Panc1 (cell line): ENCODE results near the gene TMEM108. TPM values are rescaled to one million over a fixed set of nuclear protein-coding genes. Genes with fewer than 3 reads are reported as not detected.

Experiments
- ATAC-seq: fragments of 200-7000 bp; cut with Tn5 transposase; 2 replicates; pipeline ENCODE4 v1.9.1; 2020; ENCODE audit warnings: mild to moderate bottlenecking, moderate library complexity
- BruUV-seq: library from RNA; stranded (reverse); fragments of 400-500 nt; replicated peaks from 2 replicates; lab custom pipeline; 2021; lab: Mats Ljungman, UMichigan
- CTCF ChIA-PET: fragments of 300-600 bp; sonication (Branson Sonifier 250); formaldehyde crosslinking; loops from one replicate; lab custom pipeline; 2022; ENCODE audit warnings: antibody characterized with exemption; lab: Charles Lee
- POLR2A ChIA-PET: fragments of 300-600 bp; sonication (Branson Sonifier 250); formaldehyde crosslinking; loops from one replicate; lab custom pipeline; 2022; ENCODE audit warnings: antibody characterized with exemption; lab: Charles Lee
- DNase-seq: peaks from one replicate; pipeline ENCODE4 v3.0.0-alpha.2; 2010; ENCODE audit warnings: low read depth, low spot score
- H3K27ac ChIP-seq: 2 replicates; pipeline ENCODE4 v1.5.1; 2011; ENCODE audit warnings: mild to moderate bottlenecking, low read length, inconsistent platforms
- H3K27me3 ChIP-seq: fragments of 200-500 bp; sonication (Bioruptor generic); 2 replicates; pipeline ENCODE4 v1.6.0; 2014; ENCODE audit warnings: low read length, inconsistent platforms; ENCODE audit not compliant: control insufficient read depth, insufficient read depth
- H3K36me3 ChIP-seq: fragments of 200-500 bp; sonication (Bioruptor generic); 2 replicates; pipeline ENCODE4 v1.5.1; 2014; ENCODE audit warnings: inconsistent platforms, mild to moderate bottlenecking, low read length, moderate library complexity; ENCODE audit not compliant: control insufficient read depth, insufficient read depth
- H3K4me1 ChIP-seq: 2 replicates; pipeline ENCODE4 v1.5.1; 2011; ENCODE audit warnings: inconsistent platforms, mild to moderate bottlenecking, low read length, moderate library complexity; ENCODE audit not compliant: control insufficient read depth, insufficient read depth
- H3K4me3 ChIP-seq, 2 experiments: 2 replicates each; pipeline ENCODE4 v1.5.1; 2011 to 2012; ENCODE audit warnings: low read depth in 2 of 2, low read length in 2 of 2, mild to moderate bottlenecking in 2 of 2, inconsistent platforms in 1 of 2, moderate library complexity in 1 of 2
- H3K9me3 ChIP-seq: fragments of 200-500 bp; sonication (Bioruptor generic); 2 replicates; pipeline ENCODE4 v1.5.1; 2014; ENCODE audit warnings: low read depth, mild to moderate bottlenecking, inconsistent platforms, low read length, moderate library complexity; ENCODE audit not compliant: control insufficient read depth, insufficient read depth
- CTCF ChIP-seq: fragments of 450-650 bp; IDR thresholded peaks from 2 replicates; pipeline ENCODE4 v1.5.1; 2017; ENCODE audit warnings: mild to moderate bottlenecking
- POLR2AphosphoS5 ChIP-seq: IDR thresholded peaks from 2 replicates; pipeline ENCODE4 v1.6.1; 2012; ENCODE audit warnings: mild to moderate bottlenecking, low read depth, low read length, moderate library complexity
- SIN3A ChIP-seq: IDR thresholded peaks from 2 replicates; pipeline ENCODE4 v1.6.1; 2012; ENCODE audit warnings: low read depth, mild to moderate bottlenecking, low read length, moderate library complexity, borderline replicate concordance; ENCODE audit not compliant: insufficient read depth
- TCF7L2 ChIP-seq: IDR thresholded peaks from 2 replicates; pipeline ENCODE4 v1.6.1; 2011; ENCODE audit warnings: mild to moderate bottlenecking, low read depth, low read length, inconsistent platforms
- in situ Hi-C: cut with HindIII; loops from 2 replicates; pipeline ENCODE4 v1.10.0; 2016; ENCODE audit warnings: low sequenced_read_pairs, low pct_unique_long_range_greater_than_20kb
- intact Hi-C: fragments of 100-400 bp; cut with micrococcal nuclease; formaldehyde crosslinking; loops from one replicate; pipeline ENCODE4 v1.10.0; 2022; ENCODE audit not compliant: unreplicated experiment
- total RNA-seq: library from RNA; stranded (reverse); gene quantifications from one replicate; pipeline ENCODE4 v1.2.1, GENCODE V29; 2021; ENCODE audit not compliant: unreplicated experiment
- TF ChIP-seq, protein P1 (sequence below), 2 experiments: IDR thresholded peaks; 2 replicates each; pipeline ENCODE4 v1.6.1; 2011 to 2012; ENCODE audit warnings: low read depth in 2 of 2, control low read depth in 1 of 2, low read length in 1 of 2, mild to moderate bottlenecking in 1 of 2, moderate library complexity in 1 of 2; ENCODE audit not compliant: insufficient read depth in 1 of 2

TMEM108 gene
- total RNA-seq, 1 experiment from 2014 or later = 0.41 TPM

DNA sequence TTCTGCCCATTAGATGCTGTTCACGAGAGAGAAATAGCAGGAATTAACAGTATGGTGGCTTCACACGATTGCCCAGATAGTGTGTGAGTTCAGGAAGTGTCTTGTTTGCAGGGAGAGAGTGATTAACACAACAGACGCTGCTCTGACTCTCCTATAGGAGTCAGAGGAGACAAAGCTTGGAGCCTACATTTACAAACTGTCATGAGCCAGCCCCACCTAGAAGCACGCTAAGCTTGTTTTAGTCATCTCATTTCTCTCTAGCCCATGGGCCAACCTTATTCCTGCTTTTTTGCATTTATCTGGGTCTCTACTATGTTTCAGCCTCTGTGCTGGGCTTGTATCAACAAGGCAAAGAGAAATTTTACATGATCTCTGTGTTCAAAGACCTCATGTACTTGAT is 233.3 kb downstream of the TMEM108 start:
- ChIA-PET CTCF (no interaction called here), POLR2A (no interaction called here)
- no peak for DNase-seq
- no peaks in the 10 kb centered on the region for H3K36me3 ChIP-seq
- in situ Hi-C loops (no loop called here), intact Hi-C loops (no loop called here)
- H3K4me1 ChIP-seq = no peaks in the 10 kb centered on the region
- ATAC-seq = no peak
- no TSS peak for BruUV-seq
- H3K27ac ChIP-seq = no peak overlapping the region
- H3K4me3 ChIP-seq = no peak overlapping the region
- TF ChIP-seq, protein P1, sequence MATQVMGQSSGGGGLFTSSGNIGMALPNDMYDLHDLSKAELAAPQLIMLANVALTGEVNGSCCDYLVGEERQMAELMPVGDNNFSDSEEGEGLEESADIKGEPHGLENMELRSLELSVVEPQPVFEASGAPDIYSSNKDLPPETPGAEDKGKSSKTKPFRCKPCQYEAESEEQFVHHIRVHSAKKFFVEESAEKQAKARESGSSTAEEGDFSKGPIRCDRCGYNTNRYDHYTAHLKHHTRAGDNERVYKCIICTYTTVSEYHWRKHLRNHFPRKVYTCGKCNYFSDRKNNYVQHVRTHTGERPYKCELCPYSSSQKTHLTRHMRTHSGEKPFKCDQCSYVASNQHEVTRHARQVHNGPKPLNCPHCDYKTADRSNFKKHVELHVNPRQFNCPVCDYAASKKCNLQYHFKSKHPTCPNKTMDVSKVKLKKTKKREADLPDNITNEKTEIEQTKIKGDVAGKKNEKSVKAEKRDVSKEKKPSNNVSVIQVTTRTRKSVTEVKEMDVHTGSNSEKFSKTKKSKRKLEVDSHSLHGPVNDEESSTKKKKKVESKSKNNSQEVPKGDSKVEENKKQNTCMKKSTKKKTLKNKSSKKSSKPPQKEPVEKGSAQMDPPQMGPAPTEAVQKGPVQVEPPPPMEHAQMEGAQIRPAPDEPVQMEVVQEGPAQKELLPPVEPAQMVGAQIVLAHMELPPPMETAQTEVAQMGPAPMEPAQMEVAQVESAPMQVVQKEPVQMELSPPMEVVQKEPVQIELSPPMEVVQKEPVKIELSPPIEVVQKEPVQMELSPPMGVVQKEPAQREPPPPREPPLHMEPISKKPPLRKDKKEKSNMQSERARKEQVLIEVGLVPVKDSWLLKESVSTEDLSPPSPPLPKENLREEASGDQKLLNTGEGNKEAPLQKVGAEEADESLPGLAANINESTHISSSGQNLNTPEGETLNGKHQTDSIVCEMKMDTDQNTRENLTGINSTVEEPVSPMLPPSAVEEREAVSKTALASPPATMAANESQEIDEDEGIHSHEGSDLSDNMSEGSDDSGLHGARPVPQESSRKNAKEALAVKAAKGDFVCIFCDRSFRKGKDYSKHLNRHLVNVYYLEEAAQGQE (IDR thresholded peaks at IDR 0.05; ENCODE audit: insufficient read depth in 1 of 2, low read depth in 2 of 2, low read length in 1 of 2) = no peak
- TF ChIP-seq SIN3A (no peak), CTCF (peak; percentile 7; the same call in 1 of the 2 replicates)
- peaks cover 2% of the 10 kb centered on the region; the same call in 1 of the 2 replicates for H3K27me3 ChIP-seq
- H3K9me3 ChIP-seq = no peaks in the 10 kb centered on the region

- Histone ChIP-seq H3K36me3 (no peaks in the 10 kb centered on the region), H3K27me3 (no peaks in the 10 kb centered on the region; the same call in 1 of the 2 replicates), H3K4me1 (no peaks in the 10 kb centered on the region), H3K27ac (no peak overlapping the region), H3K4me3 (no peak overlapping the region), H3K9me3 (no peaks in the 10 kb centered on the region)
- ATAC-seq = no peak
- ChIA-PET POLR2A (no interaction called here), CTCF (no interaction called here)
- no peak for DNase-seq
- in situ Hi-C loops = no loop called here
- BruUV-seq = no TSS peak
- TF ChIP-seq CTCF (no peak), SIN3A (no peak), TCF7L2 (no peak), POLR2AphosphoS5 (no peak)
- TF ChIP-seq, protein P1 (IDR thresholded peaks at IDR 0.05; ENCODE audit: insufficient read depth in 1 of 2, low read depth in 2 of 2, low read length in 1 of 2) = no peak
- intact Hi-C loops = no loop called here
Observed at GRCh38 chr3:133273346-133273745, 235.2 kb downstream of the TMEM108 start.
